ENCODE results near the gene AGT.

The AGT gene

GRCh38 chr1:230696722-230697437 lies 17.0 kb downstream of the AGT start:
- Histone ChIP-seq H3K9me3 (ENCODE audit: low read length) (no peaks in the 10 kb centered on the region), H3K9ac (ENCODE audit: low read length) (no peak overlapping the region), H3K4me2 (ENCODE audit: low read length) (no peak overlapping the region), H3F3A (ENCODE audit: insufficient read depth, low read length) (no peaks in the 10 kb centered on the region), H3K27me3 (ENCODE audit: insufficient read depth, low read length) (no peaks in the 10 kb centered on the region), H3K36me3 (ENCODE audit: insufficient read depth, low read length) (peaks cover 21% of the 10 kb centered on the region), H4K20me1 (ENCODE audit: insufficient read depth, low read length) (no peaks in the 10 kb centered on the region), H2AFZ (ENCODE audit: low read length) (no peak overlapping the region), H3K27ac (ENCODE audit: low read depth, low read length, poor library complexity, severe bottlenecking) (no peak overlapping the region), H3K4me1 (ENCODE audit: insufficient read depth, low read length, severe bottlenecking) (no peaks in the 10 kb centered on the region), H3K79me2 (ENCODE audit: insufficient read depth, low read length) (no peaks in the 10 kb centered on the region), H3K9me2 (ENCODE audit: low read depth, low read length) (no peaks in the 10 kb centered on the region), H3K4me3 (ENCODE audit: low read depth, low read length, poor library complexity, severe bottlenecking) (no peak overlapping the region)
- no peak for TF ChIP-seq EZH2 (IDR thresholded peaks at IDR 0.05; ENCODE audit: borderline replicate concordance, low read length)
- no peak for TF ChIP-seq CTCF (IDR thresholded peaks at IDR 0.05; ENCODE audit: low read length)

GRCh38 chr1:230696218-230696617 lies 17.7 kb downstream of the AGT start:
- no peaks in the 10 kb centered on the region for H3K4me1 ChIP-seq (ENCODE audit: insufficient read depth, low read length, severe bottlenecking)
- H3K9me3 ChIP-seq (ENCODE audit: low read length) = no peaks in the 10 kb centered on the region
- H4K20me1 ChIP-seq (ENCODE audit: insufficient read depth, low read length) = no peaks in the 10 kb centered on the region
- no peak overlapping the region for H3K27ac ChIP-seq (ENCODE audit: low read depth, low read length, poor library complexity, severe bottlenecking)
- H3K9ac ChIP-seq (ENCODE audit: low read length) = no peak overlapping the region
- H3K4me2 ChIP-seq (ENCODE audit: low read length) = no peak overlapping the region
- TF ChIP-seq EZH2 (IDR thresholded peaks at IDR 0.05; ENCODE audit: borderline replicate concordance, low read length) = no peak
- no peak for TF ChIP-seq CTCF (IDR thresholded peaks at IDR 0.05; ENCODE audit: low read length)
- H3K36me3 ChIP-seq (ENCODE audit: insufficient read depth, low read length) = peaks cover 28% of the 10 kb centered on the region
- no peaks in the 10 kb centered on the region for H3K27me3 ChIP-seq (ENCODE audit: insufficient read depth, low read length)
- H3K4me3 ChIP-seq (ENCODE audit: low read depth, low read length, poor library complexity, severe bottlenecking) = no peak overlapping the region
- no peak overlapping the region for H2AFZ ChIP-seq (ENCODE audit: low read length)
- H3K9me2 ChIP-seq (ENCODE audit: low read depth, low read length) = no peaks in the 10 kb centered on the region
- H3F3A ChIP-seq (ENCODE audit: insufficient read depth, low read length) = no peaks in the 10 kb centered on the region
- no peaks in the 10 kb centered on the region for H3K79me2 ChIP-seq (ENCODE audit: insufficient read depth, low read length)

GRCh38 chr1:230694991-230695390 lies 18.9 kb downstream of the AGT start:
- Histone ChIP-seq H4K20me1 (ENCODE audit: insufficient read depth, low read length) (no peaks in the 10 kb centered on the region), H3K36me3 (ENCODE audit: insufficient read depth, low read length) (peaks cover 38% of the 10 kb centered on the region), H3K27ac (ENCODE audit: low read depth, low read length, poor library complexity, severe bottlenecking) (no peak overlapping the region), H3K4me3 (ENCODE audit: low read depth, low read length, poor library complexity, severe bottlenecking) (no peak overlapping the region), H2AFZ (ENCODE audit: low read length) (no peak overlapping the region), H3K79me2 (ENCODE audit: insufficient read depth, low read length) (no peaks in the 10 kb centered on the region), H3K4me1 (ENCODE audit: insufficient read depth, low read length, severe bottlenecking) (no peaks in the 10 kb centered on the region), H3K4me2 (ENCODE audit: low read length) (no peak overlapping the region), H3K9me2 (ENCODE audit: low read depth, low read length) (no peaks in the 10 kb centered on the region), H3F3A (ENCODE audit: insufficient read depth, low read length) (no peaks in the 10 kb centered on the region), H3K27me3 (ENCODE audit: insufficient read depth, low read length) (no peaks in the 10 kb centered on the region), H3K9ac (ENCODE audit: low read length) (no peak overlapping the region), H3K9me3 (ENCODE audit: low read length) (no peaks in the 10 kb centered on the region)
- no peak for TF ChIP-seq CTCF (IDR thresholded peaks at IDR 0.05; ENCODE audit: low read length)
- no peak for TF ChIP-seq EZH2 (IDR thresholded peaks at IDR 0.05; ENCODE audit: borderline replicate concordance, low read length)
